ENCODE data around the gene SYNPO2.

DNA sequence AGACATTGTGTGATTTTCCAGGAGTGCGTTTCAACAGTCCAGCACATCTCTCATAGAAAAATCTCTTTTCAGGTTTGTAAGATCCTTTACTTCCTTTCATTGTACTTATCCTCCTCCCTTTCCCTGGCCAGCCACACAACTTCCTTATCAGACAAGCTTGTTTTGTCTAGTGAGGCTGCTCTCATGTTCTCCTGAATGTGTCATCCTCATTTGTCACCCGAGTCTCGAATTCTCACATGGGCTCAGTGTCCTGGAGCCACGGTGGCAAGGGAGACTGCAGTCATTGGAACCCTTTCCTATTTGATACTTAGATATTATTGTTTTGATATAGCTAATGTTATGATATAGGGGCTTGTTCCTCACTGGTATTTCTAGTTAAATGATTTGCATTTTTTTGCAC, 16.9 kb downstream of the SYNPO2 start:
- TF ChIP-seq GATA2 (IDR thresholded peaks at IDR 0.05; ENCODE audit: low read depth, low read length) (no peak), GATA3 (IDR thresholded peaks at IDR 0.05; ENCODE audit: low read depth, low read length) (no peak)

Data from SH-SY5Y (cell line).